ENCODE results near the gene TTC4.

DNA sequence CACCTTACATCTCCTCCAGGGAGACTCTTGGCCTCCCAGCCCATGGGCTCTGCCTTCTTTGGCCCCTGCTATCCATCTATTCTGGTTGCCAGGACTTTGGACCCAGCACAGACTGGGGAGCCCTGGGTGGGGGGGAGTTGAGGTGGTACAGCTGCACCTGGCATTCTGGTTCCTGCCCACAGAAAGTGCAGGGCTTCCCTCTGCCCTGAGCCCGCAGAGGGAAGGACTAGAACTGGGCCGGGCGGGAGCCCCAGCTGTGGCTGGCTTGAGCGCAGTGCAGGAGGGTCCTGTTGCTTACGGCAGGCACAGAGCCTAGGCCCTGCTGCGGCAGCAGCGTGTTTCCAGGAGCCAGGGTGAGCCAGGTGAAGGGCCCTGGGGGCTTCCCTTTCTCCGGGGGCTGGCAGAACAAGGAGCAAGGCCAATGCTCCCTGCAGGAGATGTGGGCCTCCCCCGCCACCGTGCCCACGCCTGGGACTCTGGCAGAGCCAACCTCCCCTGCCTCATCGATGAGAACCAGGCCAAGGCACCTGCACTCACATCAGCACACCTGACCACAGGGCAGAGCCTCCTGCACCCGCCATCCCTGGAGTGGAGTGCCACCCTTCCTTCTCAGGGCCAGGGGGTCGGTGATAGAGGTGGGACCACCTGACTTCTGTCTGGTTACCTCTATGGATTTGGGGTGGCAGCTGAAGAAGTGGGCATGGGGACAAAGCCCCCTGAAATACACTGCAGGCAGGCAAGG, 32.6 kb downstream of the TTC4 start:
- TF ChIP-seq GATA2 (IDR thresholded peaks at IDR 0.05; ENCODE audit: low read depth, low read length) (no peak), GATA3 (IDR thresholded peaks at IDR 0.05; ENCODE audit: low read depth, low read length) (no peak)
